A172 (cell line): ENCODE results near the gene POLA2. TPM values are rescaled to one million over a fixed set of nuclear protein-coding genes. Genes with fewer than 3 reads are reported as not detected.
A peak's percentile ranks its signal among the peaks of the same experiment; 100 is the strongest.

Experiments used
- DNase-seq: peaks from one replicate; pipeline ENCODE4 v3.0.0-alpha.2; 2015; ENCODE audit warnings: low spot score
- total RNA-seq: library from RNA; depleted of rRNA; stranded (reverse); fragments of >200 nt; shearing (Covaris generic); gene quantifications from 2 replicates; pipeline ENCODE4 v1.2.3, GENCODE V29; 2014

The POLA2 gene
- total RNA-seq, 1 experiment from 2014 or later: 14.2 TPM

DNA sequence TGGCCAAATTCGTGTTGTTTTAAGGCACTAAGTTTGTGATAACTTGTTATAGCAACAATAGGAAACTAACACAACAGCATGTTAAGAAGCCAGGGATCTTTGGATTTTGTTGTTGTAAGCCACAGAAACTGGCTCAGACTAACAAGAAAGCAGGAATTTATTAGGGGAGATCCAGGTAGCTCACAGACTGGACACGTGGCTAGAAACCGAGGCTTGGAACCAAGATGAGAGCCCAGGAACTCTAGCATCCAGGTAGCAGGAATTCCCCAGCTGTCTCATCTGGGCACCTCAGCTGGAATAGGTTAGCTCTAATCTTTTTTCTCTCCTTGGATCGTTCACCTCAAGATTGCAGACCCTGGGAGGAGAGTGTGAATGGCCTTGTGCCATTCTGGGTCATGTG is 24.9 kb downstream of the POLA2 start:
- no peak for DNase-seq

DNA sequence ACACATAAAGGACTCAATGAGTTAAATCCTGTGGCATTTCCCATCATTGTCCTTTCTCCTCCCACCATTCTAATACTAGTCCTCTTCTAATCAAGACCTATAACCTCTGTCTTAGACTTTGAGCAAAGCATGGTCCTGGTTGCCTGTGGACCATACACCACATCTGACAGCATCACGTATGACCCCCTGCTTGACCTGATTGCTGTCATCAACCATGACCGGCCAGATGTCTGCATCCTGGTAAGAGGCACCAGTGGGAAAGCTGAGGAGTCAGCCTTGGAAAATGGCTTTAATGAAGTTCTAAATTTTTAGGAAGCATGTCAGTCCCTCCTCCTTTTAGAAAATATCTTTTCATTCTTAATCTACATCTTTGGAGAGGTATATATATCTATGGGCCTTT is 25.8 kb downstream of the POLA2 start:
- DNase-seq: no peak

DNA sequence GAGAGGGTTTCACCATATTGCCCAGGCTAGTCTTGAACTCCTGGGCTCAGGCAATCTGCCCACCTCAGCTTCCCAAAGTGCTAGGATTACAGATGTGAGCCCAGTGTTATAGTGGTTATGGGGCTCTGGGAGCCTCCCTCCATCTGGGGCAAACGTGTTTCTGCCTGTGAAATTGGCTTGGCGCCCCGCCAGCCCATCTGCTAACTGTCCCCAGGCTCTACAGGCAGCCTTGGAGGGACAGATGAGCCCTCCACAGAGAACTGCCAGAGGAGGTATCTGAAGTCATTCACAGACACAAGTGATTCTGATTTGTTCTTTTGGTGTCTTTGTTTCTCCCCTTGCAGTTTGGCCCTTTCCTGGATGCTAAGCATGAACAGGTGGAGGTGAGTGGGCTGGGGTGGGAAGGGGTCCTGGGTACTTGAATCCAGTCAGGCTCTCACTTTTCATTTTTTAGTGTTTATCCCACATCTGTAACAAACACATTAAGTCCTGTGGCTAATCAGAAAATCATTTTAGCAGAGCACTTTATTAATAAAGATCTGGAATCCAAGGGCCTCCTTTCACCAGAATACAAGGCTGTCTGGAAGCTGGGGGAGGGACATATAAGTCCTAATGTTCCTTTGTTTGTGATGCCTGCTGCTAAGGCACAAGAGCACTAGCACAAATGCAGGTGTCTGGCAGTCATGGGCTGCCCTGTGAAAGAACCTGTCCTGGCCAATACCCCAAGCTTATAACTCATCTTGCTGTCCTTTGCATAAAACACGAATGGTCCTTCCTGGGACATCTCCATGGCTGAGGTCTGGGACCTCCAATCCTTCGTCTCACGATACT is 27.2 kb downstream of the POLA2 start:
- no peak for DNase-seq

DNA sequence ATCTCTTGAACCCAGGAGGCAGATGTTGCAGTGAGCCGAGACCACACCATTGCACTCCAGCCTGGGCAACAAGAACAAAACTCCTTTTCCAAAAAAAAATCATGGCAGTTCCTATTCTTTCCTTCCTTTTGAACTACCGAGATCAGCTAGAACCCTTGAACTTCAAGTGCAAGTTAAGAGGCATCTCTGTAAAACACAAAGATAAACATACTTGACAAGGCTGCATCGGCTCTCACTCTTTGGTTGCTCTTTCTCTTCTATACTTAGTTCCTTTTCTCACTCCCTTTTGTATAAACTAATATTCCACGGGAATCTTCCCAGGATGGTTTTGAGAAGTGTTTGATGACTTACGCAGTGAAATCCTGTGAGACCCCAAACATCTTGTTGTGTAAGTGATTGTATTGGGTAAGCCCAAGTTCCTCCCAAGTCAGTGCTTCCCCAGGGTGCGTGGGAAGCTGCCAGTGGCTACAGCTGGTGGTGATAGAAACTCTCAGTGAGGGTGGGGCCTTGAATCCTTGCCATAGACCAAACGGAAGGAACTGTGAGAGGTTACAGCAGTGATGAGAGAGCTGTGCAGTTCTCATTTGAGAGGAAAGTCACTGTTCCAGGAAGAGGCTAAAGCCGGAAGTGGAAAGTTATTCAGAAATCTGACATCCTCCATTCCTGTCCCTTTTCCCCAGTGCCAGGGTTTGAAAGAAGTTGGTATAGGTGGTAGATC is 28.8 kb downstream of the POLA2 start:
- peak; percentile 94 for DNase-seq

DNA sequence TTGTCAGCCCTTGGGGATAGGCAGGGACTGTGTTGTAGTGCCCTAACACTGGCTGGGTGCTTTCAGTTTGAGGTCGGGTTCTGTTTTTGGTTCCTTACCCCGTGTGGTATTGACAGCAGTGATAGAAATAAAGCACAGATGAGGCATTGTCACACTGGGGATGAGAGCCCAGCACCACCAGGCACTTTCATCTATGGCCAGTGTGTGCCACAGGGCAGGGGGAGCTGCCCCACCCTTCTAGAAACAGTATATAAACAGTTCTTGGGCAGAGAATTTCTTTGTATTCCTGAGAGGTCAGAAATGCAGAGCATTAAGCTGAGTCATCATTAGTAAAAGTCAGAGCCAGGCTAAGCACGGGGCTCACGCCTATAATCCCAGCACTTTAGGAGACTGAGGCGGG is 29.9 kb downstream of the POLA2 start:
- peak; percentile 73 for DNase-seq

DNA sequence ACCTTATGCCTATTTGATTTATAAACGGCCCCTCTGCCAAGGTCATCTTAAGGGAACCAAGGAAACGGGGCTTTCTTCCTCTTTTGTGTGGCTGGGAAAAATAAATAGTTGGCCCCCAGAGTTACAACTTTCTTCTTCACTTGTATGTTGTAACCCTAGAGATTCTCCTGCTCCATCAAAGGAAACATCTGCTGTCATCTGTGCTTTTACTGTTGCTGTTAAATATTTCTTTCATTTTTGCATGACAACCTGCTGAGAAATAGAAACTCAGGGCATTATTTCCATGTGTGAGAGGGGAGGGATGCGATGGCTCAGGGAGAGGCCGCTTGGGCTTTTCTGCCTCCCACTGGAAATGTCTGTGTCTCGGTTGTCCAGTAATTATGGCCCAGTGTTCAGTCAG is 31.1 kb downstream of the POLA2 start:
- DNase-seq: no peak

DNA sequence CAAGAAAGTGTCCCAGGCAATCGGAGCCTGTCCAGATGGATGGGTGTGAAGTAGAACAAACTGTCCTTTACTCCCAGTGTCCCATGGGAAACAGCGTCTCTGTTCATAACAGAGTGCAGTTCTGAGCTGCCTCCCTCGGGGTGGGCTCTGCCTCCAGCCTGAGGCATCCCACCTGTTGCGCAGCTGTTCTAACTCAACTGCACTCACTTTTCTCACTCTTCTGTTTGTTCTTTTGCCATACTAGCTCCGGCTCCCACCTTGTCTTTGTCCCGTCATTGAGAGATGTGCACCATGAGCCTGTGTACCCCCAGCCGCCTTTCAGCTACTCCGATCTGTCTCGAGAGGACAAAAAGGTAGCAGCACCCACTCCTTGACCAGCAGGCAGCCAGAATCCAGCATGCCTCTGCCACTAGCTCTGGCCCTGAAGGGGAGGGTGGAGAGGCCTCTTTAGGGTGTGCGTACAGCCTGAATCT is 32.2 kb downstream of the POLA2 start:
- DNase-seq: no peak

DNA sequence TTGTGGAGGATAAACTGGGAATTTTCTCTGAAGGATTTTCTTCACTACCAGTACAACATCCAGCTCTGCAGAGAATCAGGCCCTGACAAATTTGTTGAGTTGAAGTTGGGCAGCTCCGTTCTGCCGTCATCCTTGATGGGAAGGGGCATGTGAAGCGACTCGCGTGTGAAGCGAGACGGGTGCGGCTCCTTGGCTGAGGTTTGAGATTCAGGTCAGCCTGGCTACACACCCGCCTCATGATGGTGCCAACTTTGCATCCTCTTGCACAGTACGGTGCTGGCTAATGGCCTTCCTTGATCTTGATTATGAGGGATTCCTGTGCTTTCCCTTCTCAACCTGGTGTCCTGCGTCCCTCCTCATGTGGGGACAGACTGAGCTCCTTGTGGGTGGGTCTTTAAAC is 33.2 kb downstream of the POLA2 start:
- no peak for DNase-seq

DNA sequence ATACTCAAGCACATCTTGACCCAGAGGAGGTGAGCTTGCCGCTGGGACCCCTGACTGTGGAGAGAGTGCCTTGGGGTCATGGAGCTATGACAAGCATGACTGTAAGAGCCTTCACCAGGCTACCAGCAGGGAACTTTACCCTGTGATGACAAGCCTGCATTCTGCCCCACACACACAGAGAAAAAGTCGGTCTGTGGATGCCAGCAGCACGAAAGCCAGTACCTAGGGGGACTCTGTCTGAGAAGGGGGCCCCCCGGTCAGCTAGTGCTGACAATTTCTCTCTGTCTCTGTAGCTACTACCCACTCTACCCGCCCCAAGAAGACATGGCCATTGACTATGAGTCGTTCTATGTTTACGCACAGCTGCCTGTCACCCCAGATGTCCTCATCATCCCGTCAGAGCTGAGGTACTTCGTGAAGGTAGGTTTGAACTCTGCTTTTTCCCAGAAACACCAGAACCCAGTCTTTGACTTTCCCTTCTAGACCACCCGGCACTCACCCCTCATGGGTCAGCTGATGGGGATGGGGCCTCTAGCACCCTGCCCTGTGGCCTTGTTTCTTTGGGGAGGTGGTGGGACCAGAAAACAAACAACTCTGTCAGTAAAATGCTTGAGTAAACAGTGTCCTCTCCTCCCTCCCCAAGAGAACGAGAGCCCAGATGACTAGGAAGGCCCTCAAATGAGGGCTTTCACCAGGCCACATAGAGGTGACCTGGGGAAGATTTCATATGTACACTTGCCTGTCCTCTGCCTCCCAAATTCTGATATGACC is 34.0 kb downstream of the POLA2 start:
- DNase-seq: no peak

DNA sequence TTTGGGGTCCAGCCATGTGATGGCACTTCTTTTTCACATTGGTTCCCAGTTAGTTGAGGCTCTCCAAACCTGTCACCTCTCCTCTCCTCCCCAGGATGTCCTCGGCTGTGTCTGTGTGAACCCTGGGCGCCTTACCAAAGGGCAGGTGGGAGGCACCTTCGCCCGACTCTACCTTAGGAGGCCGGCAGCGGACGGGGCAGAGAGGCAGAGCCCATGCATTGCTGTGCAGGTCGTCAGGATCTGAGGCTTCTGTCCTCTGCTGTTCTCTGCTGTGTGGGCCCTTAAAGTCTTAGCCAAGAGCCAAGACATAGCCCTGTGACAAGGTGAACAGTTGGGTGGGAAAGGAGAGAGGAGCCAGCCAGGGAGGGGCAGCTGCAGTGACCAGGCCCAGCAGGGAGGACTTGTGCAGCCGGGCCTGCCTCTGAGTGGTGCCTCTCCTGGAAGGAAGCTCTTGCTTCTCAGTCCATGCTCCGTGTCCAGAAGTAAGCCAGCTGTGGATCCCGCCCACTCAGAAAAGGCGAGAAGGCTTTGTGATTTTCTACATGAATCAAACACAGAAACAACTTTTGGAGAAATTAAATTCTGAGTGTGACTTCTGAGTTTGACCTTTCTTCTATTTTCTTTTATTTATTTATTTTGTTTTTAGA is 35.4 kb downstream of the POLA2 start:
- DNase-seq: no peak

DNA sequence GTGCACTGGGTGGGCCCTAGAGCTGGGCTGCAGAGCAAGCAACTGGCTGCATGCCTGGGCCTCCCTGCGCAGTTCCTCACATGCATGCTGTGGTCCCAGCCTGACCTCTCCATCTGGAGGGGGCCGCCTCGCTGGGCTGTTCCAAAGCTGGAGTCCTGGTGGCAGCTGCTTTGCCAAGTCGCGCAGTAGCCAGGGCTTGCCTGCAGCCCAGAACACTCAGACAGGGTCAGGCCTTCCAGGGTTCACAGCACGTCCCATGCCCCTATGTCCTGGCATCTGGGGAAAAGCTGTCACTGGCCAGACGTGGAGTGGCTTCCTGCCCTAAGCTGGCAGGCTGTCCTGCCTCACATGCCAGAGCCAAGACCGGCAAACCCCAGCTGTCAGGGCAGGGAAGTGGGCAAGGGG is 36.4 kb downstream of the POLA2 start:
- DNase-seq: no peak

DNA sequence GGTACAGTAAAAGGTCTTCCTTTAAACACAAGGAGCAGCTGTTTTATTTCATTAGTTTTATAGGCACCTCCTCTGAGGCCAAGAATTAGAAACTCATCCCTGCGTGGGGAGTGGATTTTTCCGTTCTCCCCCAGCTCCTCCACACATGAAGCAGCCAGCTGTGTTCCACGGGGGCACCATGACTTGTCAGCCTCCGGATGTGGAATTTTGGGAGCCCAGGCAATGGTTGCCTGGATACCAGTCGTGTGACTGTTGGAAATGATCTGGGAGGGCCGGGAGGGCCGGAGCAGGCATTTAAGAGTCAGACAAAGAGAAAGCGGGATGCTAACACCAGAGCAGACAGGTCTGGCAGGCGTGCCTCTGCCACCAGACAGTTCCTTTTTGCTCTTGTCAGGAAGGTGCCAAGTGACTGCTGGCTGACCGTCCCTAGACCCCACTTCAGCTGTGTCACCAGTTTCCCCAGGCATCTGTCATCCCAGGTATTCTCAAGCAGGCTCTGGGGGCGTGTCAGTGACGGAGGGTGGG is 37.0 kb downstream of the POLA2 start:
- peak; percentile 62 for DNase-seq

DNA sequence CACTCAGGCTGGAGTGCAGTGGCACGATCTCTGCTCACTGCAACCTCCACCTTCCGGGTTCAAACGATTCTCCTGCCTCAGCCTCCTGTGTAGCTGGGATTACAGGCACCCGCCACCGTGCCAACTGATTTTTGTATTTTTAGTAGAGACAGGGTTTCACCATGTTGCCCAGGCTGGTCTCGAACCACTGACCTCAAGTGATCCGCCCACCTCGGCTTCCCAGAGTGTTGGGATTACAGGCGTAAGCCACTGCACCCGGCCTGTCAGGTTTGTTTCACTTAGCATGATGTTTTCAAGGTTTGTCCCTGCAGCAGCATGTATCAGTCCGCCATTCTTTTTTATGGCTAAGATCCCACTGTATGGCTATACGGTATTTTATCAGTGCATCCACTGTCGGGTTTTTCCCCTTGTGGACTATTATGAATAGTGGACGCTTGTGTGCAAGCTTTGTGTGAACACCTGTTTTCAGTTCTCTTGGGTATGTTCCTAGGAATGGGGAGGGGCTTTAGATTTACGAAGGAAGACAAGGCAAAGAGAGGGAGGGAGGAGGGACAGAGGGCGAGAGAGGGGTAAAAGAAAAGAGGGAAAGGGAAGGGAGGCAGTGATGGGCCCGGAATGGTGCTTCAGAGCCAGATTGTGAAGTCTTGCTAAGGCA is 39.0 kb downstream of the POLA2 start:
- DNase-seq: no peak

DNA sequence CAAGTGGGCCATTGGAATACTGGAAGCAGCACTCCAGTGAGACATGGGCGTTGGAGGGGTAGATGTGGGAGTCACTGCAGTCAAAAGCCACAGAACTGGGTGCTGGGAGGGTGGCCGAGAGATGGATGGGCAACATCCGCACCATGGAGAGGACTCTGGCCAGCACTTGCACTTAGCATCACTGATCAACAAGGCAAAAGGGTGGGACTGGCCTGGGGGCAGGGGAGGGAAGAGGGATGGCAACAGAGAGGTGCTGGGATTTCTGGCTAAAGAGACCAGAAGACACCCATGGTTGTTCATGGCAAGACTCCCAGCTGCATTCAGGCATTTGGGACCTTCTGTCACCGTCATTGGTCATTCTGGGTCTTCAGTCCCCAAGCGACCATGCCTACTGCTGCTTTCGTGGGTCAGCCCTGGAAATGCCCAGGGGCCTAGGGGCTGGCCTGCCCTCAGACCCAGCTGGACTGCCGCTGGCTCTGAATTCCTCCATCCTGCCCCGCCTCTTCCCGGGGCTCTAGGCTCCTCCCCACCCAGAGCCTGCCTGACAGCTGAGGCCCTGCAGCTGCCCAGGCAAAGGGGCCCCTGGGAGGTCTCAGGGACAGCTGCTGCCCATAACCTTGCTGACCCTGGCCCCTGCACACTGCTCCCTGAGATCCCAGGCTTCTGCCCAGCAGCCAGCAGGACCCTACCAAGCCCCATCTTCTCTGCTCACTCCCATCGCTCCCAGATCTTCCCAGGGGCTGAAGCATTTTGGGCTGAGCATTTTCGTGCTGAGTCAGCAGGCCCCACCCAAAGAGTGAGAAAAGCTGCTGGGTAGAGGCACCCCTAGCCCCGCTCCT is 39.9 kb downstream of the POLA2 start:
- DNase-seq: no peak

DNA sequence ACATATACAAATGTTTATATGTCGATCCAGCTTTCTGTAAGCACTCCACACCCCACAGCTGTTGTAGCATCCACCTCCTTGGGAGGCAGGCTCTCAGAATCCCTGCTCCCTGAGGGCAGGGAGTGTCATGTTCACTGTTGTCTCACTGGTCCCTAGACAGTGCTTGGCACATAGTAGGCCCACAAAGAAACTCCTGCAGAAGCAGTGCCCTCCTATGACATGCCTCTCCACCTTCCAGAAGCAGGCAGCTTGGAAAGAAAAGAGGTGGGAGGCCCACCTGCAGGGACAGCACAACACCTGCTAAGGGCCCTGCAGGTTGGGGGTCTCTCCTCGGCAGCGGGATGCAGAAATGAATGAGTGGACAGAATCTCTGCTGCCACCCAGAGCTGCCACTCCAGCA is 41.8 kb downstream of the POLA2 start:
- no peak for DNase-seq

DNA sequence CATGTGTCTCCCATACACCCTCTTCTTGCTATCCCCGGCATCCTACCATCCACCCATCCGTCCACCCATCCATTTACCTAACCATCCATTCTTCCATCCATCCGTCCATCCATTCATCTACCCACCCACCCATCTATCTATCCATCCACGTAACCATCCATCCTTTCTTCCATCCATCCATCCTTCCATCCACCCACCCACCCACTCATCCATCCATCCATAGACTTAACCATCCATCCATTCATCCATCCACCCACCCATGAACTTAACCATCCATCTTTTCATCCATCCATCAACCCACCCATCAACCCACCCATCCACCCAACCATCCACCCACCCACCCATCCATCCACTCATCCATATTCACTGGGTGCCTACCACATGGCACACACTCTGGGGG is 42.3 kb downstream of the POLA2 start:
- DNase-seq: no peak

DNA sequence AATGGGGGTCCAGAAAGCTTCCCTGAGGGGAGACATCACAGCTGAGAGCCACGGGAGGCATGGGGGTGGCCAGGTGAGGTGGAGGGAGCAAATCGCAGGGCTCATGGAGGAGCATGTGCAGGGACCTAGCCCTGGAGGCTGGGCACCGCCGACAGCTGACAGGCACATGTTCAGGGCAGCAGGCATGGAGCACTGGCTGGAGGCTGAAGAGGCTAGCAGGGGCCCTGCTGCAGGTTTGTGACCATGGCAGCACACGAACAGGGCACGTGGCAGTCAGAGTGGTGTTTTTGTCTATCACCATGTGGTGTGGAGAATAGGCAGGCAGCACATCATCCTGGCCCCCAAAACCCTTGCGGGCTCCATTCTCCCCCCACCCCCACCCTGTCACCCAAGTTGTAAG is 42.9 kb downstream of the POLA2 start:
- DNase-seq: no peak

DNA sequence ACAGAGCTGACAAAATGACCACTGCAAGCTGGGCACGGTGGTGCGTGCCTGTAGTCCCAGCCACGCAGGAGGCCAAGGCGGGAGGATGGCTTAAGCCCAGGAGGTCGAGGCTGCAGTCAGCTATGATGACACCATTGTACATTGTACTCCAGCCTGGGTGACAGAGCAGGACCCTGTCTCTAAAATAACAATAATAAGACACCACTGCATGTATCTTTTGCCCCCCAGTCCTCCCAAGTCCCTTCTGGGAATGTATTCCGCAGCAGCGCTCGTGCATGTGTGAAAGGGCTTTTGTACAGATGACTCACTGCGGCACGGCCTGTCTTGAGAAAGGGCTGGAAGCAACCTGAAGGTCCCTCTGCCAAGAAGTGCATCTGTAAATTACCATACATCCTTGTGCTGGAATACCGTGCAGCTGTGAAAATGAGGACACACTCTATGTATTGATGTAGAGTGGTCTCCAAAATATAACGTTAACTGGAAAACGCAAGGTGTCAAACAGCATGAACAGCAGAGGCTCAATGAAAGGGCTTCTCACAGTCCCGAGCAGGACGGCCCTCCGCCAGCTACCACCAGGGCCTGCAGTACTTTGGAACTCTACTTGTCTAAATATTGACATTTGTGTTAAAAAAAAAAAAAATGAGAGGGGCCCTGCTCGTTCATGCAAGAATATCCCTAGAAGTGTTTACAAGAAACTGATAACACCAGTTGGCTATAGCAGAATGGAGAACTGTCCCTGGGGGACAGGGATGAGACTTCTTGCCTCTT is 43.9 kb downstream of the POLA2 start:
- DNase-seq: no peak
